HCT116 (cell line): ENCODE measurements around the gene ZNF516. TPM values are rescaled to one million over a fixed set of nuclear protein-coding genes. Genes with fewer than 3 reads are reported as not detected.
"Not testable (repeated sequence)": the region's sequence is repeated elsewhere in the genome, so short reads cannot be mapped to it uniquely, and the experiment has no call there.

Source experiments
- ATAC-seq: fragments of 200-7000 bp; cut with Tn5 transposase; 2 replicates; pipeline ENCODE4 v1.9.1; 2020; ENCODE audit warnings: mild to moderate bottlenecking, moderate library complexity
- BruUV-seq: library from RNA; stranded (reverse); fragments of 400-500 nt; replicated peaks from 2 replicates; lab custom pipeline; 2021; lab: Mats Ljungman, UMichigan
- CTCF ChIA-PET: fragments of 300-600 bp; sonication (Branson Sonifier 250); formaldehyde crosslinking; loops from one replicate; lab custom pipeline; 2021; ENCODE audit warnings: antibody characterized with exemption; lab: Charles Lee
- POLR2A ChIA-PET: fragments of 300-600, 350-600 bp; sonication (Branson Sonifier 250); formaldehyde crosslinking; loops from one replicate; lab custom pipeline; 2021; ENCODE audit warnings: antibody characterized with exemption; lab: Charles Lee
- RAD21 ChIA-PET, 2 experiments: fragments of 300-600 bp; sonication (Branson Sonifier 250); formaldehyde crosslinking; loops; one replicate each; lab custom pipeline; 2023; ENCODE audit warnings: low total read pairs in 2 of 2; ENCODE audit not compliant: uncharacterized antibody in 2 of 2, unreplicated experiment in 2 of 2, low non-redundant PET in 1 of 2; lab: Charles Lee
- DNase-seq: peaks from one replicate; pipeline ENCODE4 v3.0.0-alpha.2; 2010; ENCODE audit warnings: low read depth, low spot score
- H2AFZ ChIP-seq: fragments of 200-600 bp; shearing (Covaris generic), sonication (generic); 2 replicates; pipeline ENCODE4 v1.6.1; 2017; ENCODE audit warnings: low read depth, mixed run types, mixed read lengths, antibody characterized with exemption, low read length; ENCODE audit not compliant: poor library complexity, severe bottlenecking
- H3K27ac ChIP-seq: 2 replicates; pipeline ENCODE4 v1.5.1; 2012; ENCODE audit warnings: low read depth, low read length
- H3K27me3 ChIP-seq: fragments of 200-600 bp; sonication (generic); 2 replicates; pipeline ENCODE4 v1.6.1; 2016; ENCODE audit warnings: mixed run types, low read length, mixed read lengths; ENCODE audit not compliant: insufficient read depth
- H3K36me3 ChIP-seq, 2 experiments: fragments of 200-500 bp in 1 of 2; fragments of 200-600 bp in 1 of 2; sonication (Bioruptor generic) in 1 of 2; sonication (generic) in 1 of 2; 2 replicates each; pipeline versions ENCODE4 v1.5.1 to v1.6.1; 2014 to 2016; ENCODE audit warnings: low read length in 2 of 2, inconsistent platforms in 1 of 2, mixed read lengths in 1 of 2, mixed run types in 1 of 2; ENCODE audit not compliant: insufficient read depth in 2 of 2, control insufficient read depth in 1 of 2
- H3K4me1 ChIP-seq, 2 experiments: fragments of 200-600 bp in 1 of 2; sonication (generic) in 1 of 2; 2 replicates each; pipeline versions ENCODE4 v1.5.1 to v1.6.1; 2012 to 2017; ENCODE audit warnings: low read length in 2 of 2, inconsistent platforms in 1 of 2, mild to moderate bottlenecking in 1 of 2, mixed read lengths in 1 of 2, mixed run types in 1 of 2, moderate library complexity in 1 of 2; ENCODE audit not compliant: insufficient read depth in 2 of 2, control insufficient read depth in 1 of 2
- H3K4me2 ChIP-seq: fragments of 200-600 bp; sonication (generic); 2 replicates; pipeline ENCODE4 v1.6.1; 2017; ENCODE audit warnings: mixed run types, low read length, mixed read lengths
- H3K4me3 ChIP-seq, 2 experiments: fragments of 200-600 bp in 1 of 2; sonication (generic) in 1 of 2; replicated peaks in 1 of 2; 2 replicates each; pipeline ENCODE4 v1.5.1; 2011 to 2016; ENCODE audit warnings: low read length in 2 of 2, control low read depth in 1 of 2, low read depth in 1 of 2, mild to moderate bottlenecking in 1 of 2, mixed read lengths in 1 of 2, mixed run types in 1 of 2
- H3K79me2 ChIP-seq: fragments of 200-600 bp; sonication (generic); 2 replicates; pipeline ENCODE4 v1.6.1; 2017; ENCODE audit warnings: mild to moderate bottlenecking, mixed run types, low read length, moderate library complexity, mixed read lengths; ENCODE audit not compliant: insufficient read depth
- H3K9ac ChIP-seq: fragments of 200-600 bp; sonication (generic); 2 replicates; pipeline ENCODE4 v1.6.1; 2016; ENCODE audit warnings: low read length, mixed read lengths
- H3K9me2 ChIP-seq: fragments of 200-600 bp; sonication (generic), shearing (Covaris generic); 2 replicates; pipeline ENCODE4 v1.6.1; 2017; ENCODE audit warnings: mixed run types, mild to moderate bottlenecking, moderate library complexity; ENCODE audit not compliant: insufficient read depth
- H3K9me3 ChIP-seq, 2 experiments: fragments of 200-500 bp in 1 of 2; fragments of 200-600 bp in 1 of 2; sonication (Bioruptor generic) in 1 of 2; sonication (generic) in 1 of 2; 2 replicates each; pipeline ENCODE4 v1.6.1; 2014 to 2017; ENCODE audit warnings: low read length in 2 of 2, mixed read lengths in 2 of 2, inconsistent platforms in 1 of 2, low read depth in 1 of 2, mild to moderate bottlenecking in 1 of 2, mixed run types in 1 of 2, moderate library complexity in 1 of 2; ENCODE audit not compliant: control insufficient read depth in 1 of 2, insufficient read depth in 1 of 2
- H4K20me1 ChIP-seq: fragments of 200-600 bp; sonication (generic), shearing (Covaris generic); 2 replicates; pipeline ENCODE4 v1.6.1; 2017; ENCODE audit warnings: mixed run types, mild to moderate bottlenecking, moderate library complexity; ENCODE audit not compliant: insufficient read depth
- ATF3 ChIP-seq: IDR thresholded peaks from 2 replicates; pipeline ENCODE4 v1.6.1; 2012
- CBX3 ChIP-seq: IDR thresholded peaks from 2 replicates; pipeline ENCODE4 v1.6.1; 2012; ENCODE audit warnings: low read depth
- EGR1 ChIP-seq: IDR thresholded peaks from 2 replicates; pipeline ENCODE4 v1.6.1; 2012; ENCODE audit warnings: low read depth
- ELF1 ChIP-seq: IDR thresholded peaks from 2 replicates; pipeline ENCODE4 v1.6.1; 2012; ENCODE audit warnings: low read depth, borderline replicate concordance
- EZH2 ChIP-seq: fragments of 200-600 bp; sonication (generic); IDR thresholded peaks from 2 replicates; pipeline ENCODE4 v1.6.1; 2017; ENCODE audit warnings: antibody characterized with exemption, mixed run types
- EZH2phosphoT487 ChIP-seq: fragments of 200-600 bp; IDR thresholded peaks from 2 replicates; pipeline ENCODE4 v1.6.1; 2018; ENCODE audit warnings: antibody characterized with exemption, borderline replicate concordance
- FOSL1 ChIP-seq: IDR thresholded peaks from 2 replicates; pipeline ENCODE4 v1.6.1; 2012; ENCODE audit warnings: low read depth
- POLR2AphosphoS5 ChIP-seq: IDR thresholded peaks from 2 replicates; pipeline ENCODE4 v1.6.1; 2011; ENCODE audit warnings: mild to moderate bottlenecking, low read depth, low read length, moderate library complexity
- RAD21 ChIP-seq: IDR thresholded peaks from 2 replicates; pipeline ENCODE4 v1.6.1; 2012; ENCODE audit warnings: low read depth, mild to moderate bottlenecking
- REST ChIP-seq: IDR thresholded peaks from 2 replicates; pipeline ENCODE4 v1.6.1; 2012; ENCODE audit warnings: low read depth
- SIN3A ChIP-seq: IDR thresholded peaks from 2 replicates; pipeline ENCODE4 v1.6.1; 2012; ENCODE audit warnings: low read depth
- ZFX ChIP-seq: fragments of 450-650 bp; IDR thresholded peaks from 2 replicates; pipeline ENCODE4 v1.6.1; 2017
- intact Hi-C: fragments of 100-400 bp; cut with micrococcal nuclease; formaldehyde crosslinking; loops from 2 replicates; pipeline ENCODE4 v1.10.0; 2022
- total RNA-seq: library from RNA; stranded (reverse); gene quantifications from one replicate; pipeline ENCODE4 v1.2.1, GENCODE V29; 2021; ENCODE audit not compliant: unreplicated experiment

Gene ZNF516
- total RNA-seq, 1 experiment from 2014 or later: 32.0 TPM

- RAD21 ChIA-PET: no interaction called here
- TF ChIP-seq ZFX (no peak), ATF3 (no peak), ELF1 (no peak)
- CTCF ChIA-PET: interaction anchor here (1.1 kb wide), 1 partner anchor 158 kb away, joined by 3 read pairs; no protein-coding TSS in a partner anchor
- H3K9me3 ChIP-seq: no peaks in the 10 kb centered on the region
- H3K9ac ChIP-seq: no peak overlapping the region
- H3K27me3 ChIP-seq: no peaks in the 10 kb centered on the region
- H4K20me1 ChIP-seq: no peaks in the 10 kb centered on the region
- no peak for ATAC-seq
- POLR2A ChIA-PET: no interaction called here
- H2AFZ ChIP-seq: no peak overlapping the region
- no peaks in the 10 kb centered on the region for H3K36me3 ChIP-seq
- H3K4me1 ChIP-seq: no peaks in the 10 kb centered on the region
- BruUV-seq: no TSS peak
- H3K4me2 ChIP-seq: no peak overlapping the region
- no peaks in the 10 kb centered on the region for H3K79me2 ChIP-seq
- H3K27ac ChIP-seq: no peak overlapping the region
- no peak overlapping the region for H3K4me3 ChIP-seq
- no peak for DNase-seq
- H3K9me2 ChIP-seq: no peaks in the 10 kb centered on the region
- intact Hi-C loops: no loop called here
Observed at GRCh38 chr18:76538846-76539245, 43.8 kb upstream of the ZNF516 start.

GRCh38 chr18:76537621-76538020, 42.6 kb upstream of the ZNF516 start:
- Histone ChIP-seq H3K4me2 (no peak overlapping the region), H2AFZ (no peak overlapping the region), H3K4me3 (no peak overlapping the region), H3K27me3 (no peaks in the 10 kb centered on the region), H3K4me1 (no peaks in the 10 kb centered on the region), H3K9ac (no peak overlapping the region), H3K9me2 (no peaks in the 10 kb centered on the region), H3K79me2 (no peaks in the 10 kb centered on the region), H4K20me1 (no peaks in the 10 kb centered on the region), H3K36me3 (no peaks in the 10 kb centered on the region), H3K27ac (no peak overlapping the region), H3K9me3 (no peaks in the 10 kb centered on the region)
- intact Hi-C loops: no loop called here
- TF ChIP-seq ATF3: no peak
- TF ChIP-seq CBX3: no peak
- TF ChIP-seq SIN3A: no peak
- TF ChIP-seq REST: no peak
- no peak for TF ChIP-seq EZH2phosphoT487
- TF ChIP-seq EZH2: no peak
- TF ChIP-seq FOSL1: no peak
- TF ChIP-seq ZFX: no peak
- no peak for TF ChIP-seq ELF1
- no peak for TF ChIP-seq EGR1
- TF ChIP-seq POLR2AphosphoS5: no peak
- TF ChIP-seq RAD21: no peak
- ChIA-PET CTCF (no interaction called here), RAD21 (no interaction called here), POLR2A (no interaction called here)
- ATAC-seq: no peak
- no TSS peak for BruUV-seq
- DNase-seq: no peak

- H3K4me1 ChIP-seq, H3K27me3 ChIP-seq, H3K4me2 ChIP-seq, H3K36me3 ChIP-seq, H3K79me2 ChIP-seq, H4K20me1 ChIP-seq, H3K9me2 ChIP-seq, H2AFZ ChIP-seq, BruUV-seq, DNase-seq, H3K4me3 ChIP-seq, RAD21 ChIA-PET, H3K9me3 ChIP-seq, POLR2A ChIA-PET, H3K9ac ChIP-seq, CTCF ChIA-PET, intact Hi-C loops, ATAC-seq, H3K27ac ChIP-seq: not testable (repeated sequence)
Observed at GRCh38 chr18:76536593-76536992, 41.6 kb upstream of the ZNF516 start.
